Muscle of arm (tissue), 12 donors: ENCODE measurements around the gene IL1R2. TPM values are rescaled to one million over a fixed set of nuclear protein-coding genes. Genes with fewer than 3 reads are reported as not detected.

ENCODE experiments used
- DNase-seq: peaks from one replicate; pipeline ENCODE4 v3.0.0-alpha.2; 2013
- polyA plus RNA-seq, 12 donors: library from polyadenylated mRNA; unstranded; fragments of 120-200 nt; gene quantifications; one replicate each; pipeline ENCODE4 v1.2.1, GENCODE V29; 2013; ENCODE audit not compliant: insufficient read length in 12 of 12

The IL1R2 gene
- polyA plus RNA-seq, 12 donors = 0.28 to 2.0 (median 0.54) TPM; not detected in 8

- DNase-seq = no peak
Measured at GRCh38 chr2:101974663-101975062, 17.1 kb upstream of the IL1R2 start.

- no peak for DNase-seq
Measured at GRCh38 chr2:101975171-101975870, 16.4 kb upstream of the IL1R2 start.

GRCh38 chr2:101976891-101977290 lies 14.9 kb upstream of the IL1R2 start:
- no peak for DNase-seq

- no peak for DNase-seq
Measured at GRCh38 chr2:101980368-101980767, 11.4 kb upstream of the IL1R2 start.

GRCh38 chr2:101981066-101981465 lies 10.7 kb upstream of the IL1R2 start:
- DNase-seq = no peak

- no peak for DNase-seq
Measured at GRCh38 chr2:101981504-101981903, 10.3 kb upstream of the IL1R2 start.

GRCh38 chr2:101982495-101983029 lies 9.2 kb upstream of the IL1R2 start:
- no peak for DNase-seq

- DNase-seq = no peak
Measured at GRCh38 chr2:101983486-101983885, 8.3 kb upstream of the IL1R2 start.

- DNase-seq = no peak
Measured at GRCh38 chr2:101983928-101984327, 7.8 kb upstream of the IL1R2 start.

GRCh38 chr2:101984656-101985055 lies 7.1 kb upstream of the IL1R2 start:
- DNase-seq = no peak

GRCh38 chr2:101985101-101985792 lies 6.5 kb upstream of the IL1R2 start:
- DNase-seq = no peak

GRCh38 chr2:101985793-101986164 lies 6.0 kb upstream of the IL1R2 start:
- no peak for DNase-seq

GRCh38 chr2:101986376-101986775 lies 5.4 kb upstream of the IL1R2 start:
- no peak for DNase-seq

- DNase-seq = no peak
Measured at GRCh38 chr2:101986804-101987740, 4.7 kb upstream of the IL1R2 start.

GRCh38 chr2:101987832-101988231 lies 3.9 kb upstream of the IL1R2 start:
- DNase-seq = no peak

- no peak for DNase-seq
Measured at GRCh38 chr2:101988541-101988940, 3.2 kb upstream of the IL1R2 start.

GRCh38 chr2:101989740-101990460 lies 1.9 kb upstream of the IL1R2 start:
- DNase-seq = no peak

GRCh38 chr2:101993772-101994171 lies 2.0 kb downstream of the IL1R2 start:
- no peak for DNase-seq

GRCh38 chr2:101995019-101995418 lies 3.3 kb downstream of the IL1R2 start:
- no peak for DNase-seq

GRCh38 chr2:101995804-101996203 lies 4.0 kb downstream of the IL1R2 start:
- DNase-seq = no peak

- no peak for DNase-seq
Measured at GRCh38 chr2:101998556-101998895, 6.8 kb downstream of the IL1R2 start.
